Nephron (organoid): ENCODE data around the gene RFFL.
A peak's percentile ranks its signal among the peaks of the same experiment; 100 is the strongest.
"Not testable (repeated sequence)": the region's sequence is repeated elsewhere in the genome, so short reads cannot be mapped to it uniquely, and the experiment has no call there.

Source experiments
- H3K27ac Mint-ChIP-seq, 3 experiments: 2 replicates each; pipeline ENCODE4 v1.8.0; 2020; ENCODE audit warnings: mixed read lengths in 3 of 3, mild to moderate bottlenecking in 2 of 3, moderate library complexity in 1 of 3
- H3K27me3 Mint-ChIP-seq: 2 replicates; pipeline ENCODE4 v1.8.0; 2021; ENCODE audit warnings: low read depth, mild to moderate bottlenecking, moderate library complexity, mixed read lengths
- H3K36me3 Mint-ChIP-seq: 2 replicates; pipeline ENCODE4 v1.8.0; 2020; ENCODE audit warnings: low read depth, mixed read lengths
- H3K4me1 Mint-ChIP-seq: 2 replicates; pipeline ENCODE4 v1.8.0; 2020; ENCODE audit warnings: mixed read lengths
- H3K4me3 Mint-ChIP-seq, 3 experiments: 2 replicates each; pipeline ENCODE4 v1.8.0; 2020; ENCODE audit warnings: mild to moderate bottlenecking in 3 of 3, mixed read lengths in 3 of 3, moderate library complexity in 2 of 3
- H3K9me3 Mint-ChIP-seq: 2 replicates; pipeline ENCODE4 v1.8.0; 2020; ENCODE audit warnings: mixed read lengths
- CTCF ChIP-seq, 3 experiments: fragments of 200-600 bp; sonication (generic); IDR thresholded peaks; one replicate each; pipeline ENCODE4 v1.5.0; 2021; ENCODE audit warnings: antibody characterized with exemption in 3 of 3; ENCODE audit not compliant: unreplicated experiment in 3 of 3

RFFL gene

GRCh38 chr17:35051183-35051578 lies 12.3 kb downstream of the RFFL start:
- Mint-ChIP-seq H3K36me3 (no peaks in the 10 kb centered on the region), H3K27me3 (no peaks in the 10 kb centered on the region), H3K4me3 (no peak overlapping the region), H3K4me1 (peaks cover 25% of the 10 kb centered on the region), H3K9me3 (no peaks in the 10 kb centered on the region), H3K27ac (peak overlapping the region; percentile 1 to 73 (median 33))
- no peak for TF ChIP-seq CTCF (IDR thresholded peaks at IDR 0.05; ENCODE audit: unreplicated experiment in 3 of 3)

GRCh38 chr17:35050170-35050569 lies 13.3 kb downstream of the RFFL start:
- TF ChIP-seq CTCF (IDR thresholded peaks at IDR 0.05; ENCODE audit: unreplicated experiment in 3 of 3) = no peak
- Mint-ChIP-seq H3K4me3 (no peak overlapping the region), H3K27ac (no peak overlapping the region), H3K4me1 (peaks cover 28% of the 10 kb centered on the region), H3K36me3 (no peaks in the 10 kb centered on the region), H3K9me3 (no peaks in the 10 kb centered on the region), H3K27me3 (no peaks in the 10 kb centered on the region)

- H3K27me3 Mint-ChIP-seq = peaks cover 4% of the 10 kb centered on the region
- peak overlapping the region; percentile 14 to 60 (median 23) for H3K27ac Mint-ChIP-seq
- H3K4me3 Mint-ChIP-seq = no peak overlapping the region
- H3K4me1 Mint-ChIP-seq = peaks cover 28% of the 10 kb centered on the region
- TF ChIP-seq CTCF (IDR thresholded peaks at IDR 0.05; ENCODE audit: unreplicated experiment in 3 of 3) = no peak
- H3K36me3 Mint-ChIP-seq = no peaks in the 10 kb centered on the region
- H3K9me3 Mint-ChIP-seq = no peaks in the 10 kb centered on the region
Measured at GRCh38 chr17:35048685-35049379, 14.7 kb downstream of the RFFL start.

- H3K27ac Mint-ChIP-seq = peak overlapping the region; percentile 30 to 73 (median 32)
- H3K4me1 Mint-ChIP-seq = peaks cover 23% of the 10 kb centered on the region
- no peaks in the 10 kb centered on the region for H3K9me3 Mint-ChIP-seq
- H3K36me3 Mint-ChIP-seq = no peaks in the 10 kb centered on the region
- peaks cover 4% of the 10 kb centered on the region for H3K27me3 Mint-ChIP-seq
- H3K4me3 Mint-ChIP-seq = no peak overlapping the region
- no peak for TF ChIP-seq CTCF (IDR thresholded peaks at IDR 0.05; ENCODE audit: unreplicated experiment in 3 of 3)
Measured at GRCh38 chr17:35046740-35047283, 16.7 kb downstream of the RFFL start.

- peaks cover 4% of the 10 kb centered on the region for H3K27me3 Mint-ChIP-seq
- H3K4me3 Mint-ChIP-seq = no peak overlapping the region
- no peaks in the 10 kb centered on the region for H3K9me3 Mint-ChIP-seq
- no peak for TF ChIP-seq CTCF (IDR thresholded peaks at IDR 0.05; ENCODE audit: unreplicated experiment in 3 of 3)
- H3K36me3 Mint-ChIP-seq = no peaks in the 10 kb centered on the region
- peak overlapping the region in 2 of 3 experiments; percentile 32 to 73 for H3K27ac Mint-ChIP-seq
- peaks cover 20% of the 10 kb centered on the region for H3K4me1 Mint-ChIP-seq
Measured at GRCh38 chr17:35046245-35046644, 17.3 kb downstream of the RFFL start.

GRCh38 chr17:35045458-35045979 lies 18.0 kb downstream of the RFFL start:
- not testable (repeated sequence) for H3K9me3 Mint-ChIP-seq, H3K27me3 Mint-ChIP-seq, H3K36me3 Mint-ChIP-seq, H3K27ac Mint-ChIP-seq, H3K4me3 Mint-ChIP-seq
- peaks cover 18% of the 10 kb centered on the region for H3K4me1 Mint-ChIP-seq
